Prostate gland (tissue), 2 donors: ENCODE measurements around the gene PDP2. TPM values are rescaled to one million over a fixed set of nuclear protein-coding genes. Genes with fewer than 3 reads are reported as not detected.

Experiments used
- DNase-seq: peaks from one replicate; pipeline ENCODE4 v3.0.0-alpha.2; 2019; ENCODE audit warnings: low spot score
- H3K27ac ChIP-seq, 2 donors: fragments of 200-600 bp; sonication (generic); 2 replicates each; pipeline ENCODE4 v1.5.1; 2017 to 2019
- H3K27me3 ChIP-seq: fragments of 200-600 bp; sonication (generic); replicated peaks from 2 replicates; pipeline ENCODE4 v1.5.1; 2019; ENCODE audit not compliant: insufficient read depth
- H3K36me3 ChIP-seq, 2 donors: fragments of 200-600 bp; sonication (generic); 1 replicate in 1 of 2; 2 replicates in 1 of 2; pipeline versions ENCODE4 v1.5.1 to v1.8.1; 2017 to 2019
- H3K4me1 ChIP-seq: fragments of 200-600 bp; sonication (generic); replicated peaks from 2 replicates; pipeline ENCODE4 v1.5.1; 2019
- H3K4me3 ChIP-seq, 2 donors: fragments of 200-600 bp; sonication (generic); 2 replicates each; pipeline ENCODE4 v1.5.1; 2017 to 2019
- H3K9me3 ChIP-seq: fragments of 200-600 bp; sonication (generic); 2 replicates; pipeline ENCODE4 v1.5.1; 2017
- POLR2A ChIP-seq: fragments of 450-650 bp; IDR thresholded peaks from one replicate; pipeline ENCODE4 v1.6.1; 2016; ENCODE audit warnings: antibody characterized with exemption, mild to moderate bottlenecking
- POLR2AphosphoS5 ChIP-seq: sonication (generic); formaldehyde crosslinking; IDR thresholded peaks from one replicate; pipeline ENCODE4 v1.6.1; 2017; ENCODE audit warnings: antibody characterized with exemption
- WGBS: methylation state at CpG from one replicate; pipeline ENCODE4 v1.1.5; 2018; 5-methylcytosine and 5-hydroxymethylcytosine counted together
- intact Hi-C: fragments of 100-400 bp; cut with DNase I; formaldehyde crosslinking; loops from one replicate; pipeline ENCODE4 v1.14.2; 2022
- total RNA-seq, 2 donors: library from RNA; depleted of rRNA; stranded (reverse); fragments of >200 nt; gene quantifications; one replicate each; pipeline ENCODE4 v1.1.0, GENCODE V29; 2016
- TF ChIP-seq, protein P1 (sequence below), 4 experiments: fragments of 200-600 bp in 2 of 4; fragments of 450-650 bp in 2 of 4; sonication (generic) in 2 of 4; IDR thresholded peaks; 1 replicate in 3 of 4; 2 replicates in 1 of 4; pipeline ENCODE4 v1.5.1; 2016 to 2019; ENCODE audit warnings: antibody characterized with exemption in 4 of 4, mild to moderate bottlenecking in 2 of 4, moderate library complexity in 2 of 4

The PDP2 gene
- total RNA-seq, 2 donors from 2014 or later = 9.2 to 21.9 TPM

DNA sequence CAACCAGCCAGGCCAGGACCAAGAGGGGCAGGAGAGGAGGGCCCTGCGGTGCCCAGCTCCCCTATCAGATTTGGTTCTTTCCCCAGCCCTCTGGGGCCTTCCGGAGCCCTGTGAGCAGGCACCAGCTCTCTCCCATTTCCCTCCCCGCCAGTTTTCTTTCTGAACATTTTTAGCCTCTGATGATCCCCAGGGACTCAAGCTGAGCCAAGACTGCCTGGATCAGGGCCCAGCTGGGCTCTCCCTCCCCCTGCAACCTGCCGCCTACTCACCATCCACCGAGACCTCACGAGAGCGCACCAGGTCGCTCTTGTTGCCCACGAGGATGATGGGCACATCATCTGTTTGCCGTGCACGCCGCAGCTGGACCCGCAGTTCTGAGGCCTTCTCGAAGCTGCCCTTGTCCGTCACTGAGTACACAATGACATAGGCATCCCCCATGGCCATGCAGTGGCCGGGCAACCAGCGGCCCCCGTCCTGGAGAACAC is 43.0 kb downstream of the PDP2 start:
- intact Hi-C loops = loop anchor here (2.0 kb wide), 1 partner anchor 18 kb away; no protein-coding TSS in a partner anchor
- H3K9me3 ChIP-seq = no peaks in the 10 kb centered on the region
- H3K27ac ChIP-seq = peak overlapping the region; percentile 30 to 51
- peak overlapping the region in 1 of 2 donors; percentile 3 for H3K4me3 ChIP-seq
- no peaks in the 10 kb centered on the region for H3K27me3 ChIP-seq
- peaks cover 5% of the 10 kb centered on the region for H3K4me1 ChIP-seq
- no peak for DNase-seq
- no peaks in the 10 kb centered on the region for H3K36me3 ChIP-seq
- TF ChIP-seq, protein P1, sequence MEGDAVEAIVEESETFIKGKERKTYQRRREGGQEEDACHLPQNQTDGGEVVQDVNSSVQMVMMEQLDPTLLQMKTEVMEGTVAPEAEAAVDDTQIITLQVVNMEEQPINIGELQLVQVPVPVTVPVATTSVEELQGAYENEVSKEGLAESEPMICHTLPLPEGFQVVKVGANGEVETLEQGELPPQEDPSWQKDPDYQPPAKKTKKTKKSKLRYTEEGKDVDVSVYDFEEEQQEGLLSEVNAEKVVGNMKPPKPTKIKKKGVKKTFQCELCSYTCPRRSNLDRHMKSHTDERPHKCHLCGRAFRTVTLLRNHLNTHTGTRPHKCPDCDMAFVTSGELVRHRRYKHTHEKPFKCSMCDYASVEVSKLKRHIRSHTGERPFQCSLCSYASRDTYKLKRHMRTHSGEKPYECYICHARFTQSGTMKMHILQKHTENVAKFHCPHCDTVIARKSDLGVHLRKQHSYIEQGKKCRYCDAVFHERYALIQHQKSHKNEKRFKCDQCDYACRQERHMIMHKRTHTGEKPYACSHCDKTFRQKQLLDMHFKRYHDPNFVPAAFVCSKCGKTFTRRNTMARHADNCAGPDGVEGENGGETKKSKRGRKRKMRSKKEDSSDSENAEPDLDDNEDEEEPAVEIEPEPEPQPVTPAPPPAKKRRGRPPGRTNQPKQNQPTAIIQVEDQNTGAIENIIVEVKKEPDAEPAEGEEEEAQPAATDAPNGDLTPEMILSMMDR (IDR thresholded peaks at IDR 0.05) = no peak
- no peak for TF ChIP-seq POLR2A
- peak; percentile 19 for TF ChIP-seq POLR2AphosphoS5
- 41% methylated on average over 18 of the region's 18 CpGs for WGBS

DNA sequence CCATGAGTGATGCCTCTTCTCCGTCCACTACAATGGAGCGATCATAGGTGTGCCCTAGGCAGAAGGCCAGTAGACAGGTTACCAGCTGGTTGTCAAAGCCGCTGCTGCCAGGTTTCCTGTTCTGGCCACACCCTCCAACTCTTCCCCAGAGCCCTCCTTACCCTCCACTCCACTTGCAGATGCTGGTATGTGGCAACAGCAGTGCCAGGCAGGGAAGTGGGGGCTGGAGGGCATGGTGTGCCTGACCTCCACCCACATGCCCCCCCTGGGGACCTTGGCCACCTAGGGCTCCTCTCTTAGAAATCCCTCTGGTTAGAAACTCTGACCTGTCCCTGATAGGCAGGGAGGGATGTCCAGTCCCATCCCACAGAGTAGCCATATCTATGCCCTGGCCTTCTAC is 43.6 kb downstream of the PDP2 start:
- Histone ChIP-seq H3K36me3 (no peaks in the 10 kb centered on the region), H3K9me3 (no peaks in the 10 kb centered on the region), H3K4me3 (peak overlapping the region in 1 of 2 donors; percentile 3), H3K27me3 (no peaks in the 10 kb centered on the region), H3K27ac (peak overlapping the region in 1 of 2 donors; percentile 51), H3K4me1 (peaks cover 5% of the 10 kb centered on the region)
- DNase-seq = no peak
- TF ChIP-seq POLR2AphosphoS5 = no peak
- TF ChIP-seq POLR2A = no peak
- TF ChIP-seq, protein P1 (IDR thresholded peaks at IDR 0.05) = no peak
- 71% methylated on average over 3 of the region's 3 CpGs for WGBS
- intact Hi-C loops = loop anchor here (2.0 kb wide), 1 partner anchor 19 kb away; no protein-coding TSS in a partner anchor

DNA sequence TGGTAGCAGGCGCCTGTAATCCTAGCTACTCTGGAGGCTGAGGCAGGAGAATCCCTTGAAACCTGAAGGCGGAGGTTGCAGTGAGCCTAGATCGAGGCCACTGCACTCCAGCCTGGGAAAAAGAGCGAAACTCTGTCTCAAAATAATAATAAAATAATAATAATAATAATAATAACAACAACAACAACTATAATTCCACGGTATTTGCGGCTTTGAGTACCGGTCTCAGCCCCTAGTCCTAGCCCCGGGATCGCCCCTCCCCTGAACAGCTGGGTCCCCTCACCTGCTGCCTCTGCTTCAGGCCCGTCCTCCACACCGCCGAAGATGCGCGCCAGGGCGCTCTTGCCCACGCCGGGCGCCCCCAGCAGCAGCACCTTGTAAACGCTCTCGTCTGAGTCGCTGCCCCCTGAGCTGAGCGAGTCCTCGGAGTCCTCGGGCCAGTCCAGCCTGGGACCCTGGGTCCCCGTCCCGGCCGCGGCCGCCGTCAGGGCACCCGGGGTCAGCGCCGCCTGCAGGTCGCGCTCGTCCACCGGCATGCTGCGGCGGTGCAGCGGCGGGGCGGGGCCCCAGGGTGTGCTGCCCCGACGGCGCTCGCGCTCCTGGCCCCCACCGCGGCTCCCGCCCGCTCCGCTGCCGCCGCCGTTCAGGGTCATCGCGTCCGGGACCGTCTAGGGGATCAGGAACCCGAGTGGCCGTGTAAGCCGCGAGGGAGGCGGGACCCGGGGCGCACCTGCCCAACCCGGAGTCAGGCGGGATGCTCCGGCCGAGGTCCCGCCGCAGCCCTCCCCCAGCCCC is 44.4 kb downstream of the PDP2 start:
- H3K27me3 ChIP-seq = no peaks in the 10 kb centered on the region
- intact Hi-C loops = loop anchor here (1.0 kb wide), 1 partner anchor 26 kb away; no protein-coding TSS in a partner anchor
- 11% methylated on average over 43 of the region's 72 CpGs for WGBS

DNA sequence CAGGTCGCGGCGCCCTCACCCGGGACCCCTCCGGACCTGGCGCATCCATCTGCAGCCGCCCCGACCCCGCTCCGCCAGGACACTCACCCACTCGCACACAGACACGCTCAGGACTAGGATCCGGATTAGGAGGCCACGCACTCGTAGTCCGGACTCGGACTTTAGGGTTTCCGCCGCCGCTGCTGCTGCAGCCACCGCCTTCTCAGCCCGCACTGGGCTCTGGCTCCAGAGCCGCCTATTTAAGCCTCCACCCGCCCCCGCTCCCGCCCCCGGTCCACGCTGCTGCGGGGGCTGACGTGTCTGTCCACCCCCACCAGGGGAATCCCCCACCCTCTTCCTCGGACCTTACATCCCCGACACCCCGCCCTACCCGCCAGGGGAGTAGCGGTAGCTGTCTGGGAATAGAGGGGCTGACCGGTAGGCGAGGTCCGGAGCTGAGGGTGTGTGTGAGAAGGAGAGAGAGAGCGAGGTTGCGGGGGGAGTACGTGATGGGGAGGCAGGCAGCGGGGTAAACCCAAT is 45.1 kb downstream of the PDP2 start, which contains the start of gene RRAD:
Gene RRAD (minus strand): TSS at position 214 of the 519 bp plus-strand sequence. CDS start 356 bp downstream, outside the sequence.
- Histone ChIP-seq H3K27me3 (no peaks in the 10 kb centered on the region), H3K4me3 (peak within 1 kb of the TSS; percentile 31 to 36), H3K36me3 (no peaks in the 10 kb centered on the region), H3K9me3 (no peaks in the 10 kb centered on the region), H3K27ac (peak within 1 kb of the TSS; percentile 56 to 68), H3K4me1 (peaks cover 5% of the 10 kb centered on the region)
- TF ChIP-seq POLR2AphosphoS5 (no peak), POLR2A (no peak)
- TF ChIP-seq, protein P1 (IDR thresholded peaks at IDR 0.05) = no peak
- 6% methylated on average over 37 of the region's 42 CpGs for WGBS
- intact Hi-C loops = loop anchor here (1.0 kb wide), 1 partner anchor 27 kb away; no protein-coding TSS in a partner anchor
- no peak for DNase-seq

More for the DNA sequence above, 44.4 kb downstream of the PDP2 start:
- Histone ChIP-seq H3K4me1 (peaks cover 5% of the 10 kb centered on the region), H3K36me3 (no peaks in the 10 kb centered on the region), H3K4me3 (peak overlapping the region; percentile 31 to 36), H3K27ac (peak overlapping the region; percentile 56 to 68), H3K9me3 (no peaks in the 10 kb centered on the region)
- TF ChIP-seq POLR2AphosphoS5 = no peak
- TF ChIP-seq, protein P1 (IDR thresholded peaks at IDR 0.05) = peak in 3 of 4 experiments; percentile 12 to 51 (median 36)
- no peak for DNase-seq
